GM19455 (cell line): Measurements from ENCODE around the gene LELP1.
"Not testable (repeated sequence)": the region's sequence is repeated elsewhere in the genome, so short reads cannot be mapped to it uniquely, and the experiment has no call there.

Experiments
- ATAC-seq: cut with Tn5 transposase; IDR thresholded peaks from one replicate; pipeline ENCODE4 v1.9.1; 2021; ENCODE audit not compliant: unreplicated experiment

Gene LELP1

GRCh38 chr1:153203130-153203529 lies at the start of gene LELP1:
Gene LELP1 (plus strand): TSS chr1:153203430. CDS start chr1:153204708, 1,278 bp downstream.
- no peak for ATAC-seq

- ATAC-seq, result no peak
Observed at GRCh38 chr1:153155541-153155940, 47.7 kb upstream of the LELP1 start.

GRCh38 chr1:153168686-153169085 lies 34.5 kb upstream of the LELP1 start:
- ATAC-seq, result no peak

- no peak for ATAC-seq
Observed at GRCh38 chr1:153174624-153175023, 28.6 kb upstream of the LELP1 start.

GRCh38 chr1:153178922-153179321 lies 24.3 kb upstream of the LELP1 start:
- ATAC-seq, result no peak

- ATAC-seq, result no peak
Observed at GRCh38 chr1:153180556-153180955, 22.7 kb upstream of the LELP1 start.

- ATAC-seq, result not testable (repeated sequence)
Observed at GRCh38 chr1:153188301-153188700, 14.9 kb upstream of the LELP1 start.

- no peak for ATAC-seq
Observed at GRCh38 chr1:153190373-153190772, 12.9 kb upstream of the LELP1 start.

- no peak for ATAC-seq
Observed at GRCh38 chr1:153192697-153193096, 10.5 kb upstream of the LELP1 start.

GRCh38 chr1:153194331-153195050 lies 8.7 kb upstream of the LELP1 start:
- ATAC-seq, result no peak

GRCh38 chr1:153195216-153195615 lies 8.0 kb upstream of the LELP1 start:
- ATAC-seq, result no peak

GRCh38 chr1:153202006-153202405 lies 1.2 kb upstream of the LELP1 start:
- no peak for ATAC-seq

- no peak for ATAC-seq
Observed at GRCh38 chr1:153206631-153207030, 3.4 kb downstream of the LELP1 start.

GRCh38 chr1:153210206-153210605 lies 7.0 kb downstream of the LELP1 start:
- no peak for ATAC-seq

GRCh38 chr1:153212201-153212600 lies 9.0 kb downstream of the LELP1 start:
- ATAC-seq, result no peak

GRCh38 chr1:153213519-153213918 lies 10.3 kb downstream of the LELP1 start:
- no peak for ATAC-seq

GRCh38 chr1:153217212-153217611 lies 14.0 kb downstream of the LELP1 start, which contains the start of gene PRR9:
Gene PRR9 (plus strand): TSS chr1:153217584. CDS start chr1:153218145, 561 bp downstream.
- no peak for ATAC-seq

GRCh38 chr1:153217744-153218416 lies 14.7 kb downstream of the LELP1 start:
- ATAC-seq, result no peak

- ATAC-seq, result no peak
Observed at GRCh38 chr1:153220606-153221303, 17.5 kb downstream of the LELP1 start.

GRCh38 chr1:153223040-153223891 lies 20.0 kb downstream of the LELP1 start:
- peak; percentile 78 for ATAC-seq

GRCh38 chr1:153227810-153228209 lies 24.6 kb downstream of the LELP1 start:
- ATAC-seq, result no peak
